ENCODE results near the gene IGF1. TPM values are rescaled to one million over a fixed set of nuclear protein-coding genes. Genes with fewer than 3 reads are reported as not detected.

The IGF1 gene
- total and polyA plus RNA-seq, 10 of the 15 experiments (the other 5 are each of a cell fraction or from before 2014, with no cell fraction given): 2.4 to 9.2 (median 3.5) TPM

DNA sequence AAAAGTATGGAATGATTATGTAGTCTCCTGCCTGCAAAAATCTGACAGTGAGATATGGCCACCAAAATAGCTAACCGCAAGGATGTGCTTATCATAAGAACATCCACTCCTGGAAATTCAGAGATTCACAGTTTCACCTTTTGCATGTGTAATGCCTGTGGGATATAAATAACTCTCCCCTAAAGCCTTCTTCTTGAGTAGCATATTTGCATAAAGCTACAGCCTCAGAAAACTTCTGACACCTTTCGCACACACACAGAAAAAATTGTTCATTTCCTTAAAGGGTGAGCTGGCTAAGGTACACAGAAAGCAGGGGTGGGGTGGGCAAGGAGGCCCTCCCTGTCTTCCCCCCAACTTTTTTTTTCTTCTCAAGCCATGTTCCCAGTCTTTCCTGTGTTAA lies 3.1 kb upstream of the IGF1 start:
- ChIA-PET SMC1A (ENCODE audit: uncharacterized antibody, unreplicated experiment) (interaction anchor here (0.6 to 4.9 kb wide), 46 partner anchors 11 to 571 kb away, joined by 3 to 43 read pairs (median 4); partner anchors contain the start of gene WASHC3), POLR2A (interaction anchor here (0.5 to 1.5 kb wide), 8 partner anchors 13 to 659 kb away, joined by 3 to 6 read pairs (median 4); no protein-coding TSS in a partner anchor), RAD21 (ENCODE audit: unreplicated experiment) (interaction anchor here (0.6 to 3.8 kb wide), 31 partner anchors 10 to 565 kb away, joined by 3 to 28 read pairs (median 6); no protein-coding TSS in a partner anchor), CTCF (interaction anchor here (0.6 to 4.5 kb wide), 37 partner anchors 9 to 599 kb away, joined by 3 to 34 read pairs (median 5); no protein-coding TSS in a partner anchor)
- Histone ChIP-seq H3K9ac (ENCODE audit: control insufficient read depth, insufficient read depth, low read length) (peak overlapping the region; percentile 90), H3K4me1 (ENCODE audit: control insufficient read depth, insufficient read depth, low read length) (peaks cover 56% of the 10 kb centered on the region), H4K20me1 (ENCODE audit: control insufficient read depth, insufficient read depth) (no peaks in the 10 kb centered on the region), H3K4me2 (ENCODE audit: control insufficient read depth, insufficient read depth) (peak overlapping the region; percentile 91), H3K4me3 (peak overlapping the region; percentile 48), H3K27ac (ENCODE audit: control insufficient read depth, insufficient read depth) (peak overlapping the region; percentile 100), H3K9me3 (replicated peaks; ENCODE audit: control insufficient read depth, insufficient read depth, low read length) (peaks cover 3% of the 10 kb centered on the region), H2AFZ (ENCODE audit: control insufficient read depth, low read depth, low read length) (peak overlapping the region; percentile 64; the same call in 1 of the 2 replicates), H3K79me2 (ENCODE audit: control insufficient read depth, insufficient read depth, low read length) (peaks cover 2% of the 10 kb centered on the region; the same call in 1 of the 2 replicates), H3K36me3 (ENCODE audit: control insufficient read depth in 2 of 2, insufficient read depth in 2 of 2, low read length in 1 of 2) (no peaks in the 10 kb centered on the region), H3K27me3 (replicated peaks in 1 of 2; ENCODE audit: control insufficient read depth in 2 of 2, insufficient read depth in 2 of 2, low read length in 1 of 2) (no peaks in the 10 kb centered on the region)
- intact Hi-C loops (cut with micrococcal nuclease; ENCODE audit: unreplicated experiment) (loop anchor here (5.0 kb wide), 3 partner anchors 361 to 566 kb away; partner anchors contain the start of genes NUP37 and PARPBP), in situ Hi-C loops (cut with MboI) (loop anchor here (5.0 kb wide), 1 partner anchor 551 kb away; no protein-coding TSS in a partner anchor)
- DNase-seq (ENCODE audit: low read depth, low spot score) (peak; percentile 72), FAIRE-seq (no peak), ATAC-seq (peak; percentile 72)
- 13% methylated on average over 2 of the region's 2 CpGs for WGBS (ENCODE audit: insufficient coverage, insufficient replicate concordance, low lambda C conversion rate, missing lambda C conversion rate)
- no TSS peak for BruUV-seq (replicated peaks)
- TF ChIP-seq JUNB (IDR thresholded peaks at IDR 0.05) (peak; percentile 44), RELA (IDR thresholded peaks at IDR 0.05; ENCODE audit: borderline replicate concordance, partially characterized antibody) (no peak), GATAD2B (conservative IDR thresholded peaks at IDR 0.05; ENCODE audit: low read depth) (0 out of 2 replicates have a peak, but pooled peaks have one; percentile 12), BMI1 (IDR thresholded peaks at IDR 0.05; ENCODE audit: borderline replicate concordance) (no peak), MTA2 (IDR thresholded peaks at IDR 0.05; ENCODE audit: low read depth) (peak; percentile 51; the same call in 1 of the 2 replicates), EED (IDR thresholded peaks at IDR 0.05; ENCODE audit: low read depth) (peak; percentile 77), ZNF217 (IDR thresholded peaks at IDR 0.05) (peak; percentile 67), NBN (IDR thresholded peaks at IDR 0.05) (0 out of 2 replicates have a peak, but pooled peaks have one; percentile 37), POLR2A (IDR thresholded peaks at IDR 0.05; ENCODE audit: low read depth, low read length) (peak; percentile 75), SRF (IDR thresholded peaks at IDR 0.05; ENCODE audit: low read depth in 2 of 2, low read length in 2 of 2) (peak in 1 of 2 experiments; percentile 62; a peak in 1 of 4 replicates), TBL1XR1 (IDR thresholded peaks at IDR 0.05; ENCODE audit: low read depth, low read length) (no peak), CHD2 (IDR thresholded peaks at IDR 0.05; ENCODE audit: borderline replicate concordance, low read depth, low read length) (no peak; the same call in 1 of the 2 replicates), IRF4 (IDR thresholded peaks at IDR 0.05; ENCODE audit: low read depth, low read length) (no peak), SMAD1 (IDR thresholded peaks at IDR 0.05; ENCODE audit: low read depth, partially characterized antibody) (no peak), POU2F2 (IDR thresholded peaks at IDR 0.05; ENCODE audit: borderline replicate concordance, low read depth, low read length) (peak; percentile 96; the same call in 2 of the 3 replicates), TARDBP (IDR thresholded peaks at IDR 0.05; ENCODE audit: borderline replicate concordance) (no peak)
- TF ChIP-seq, protein P1, sequence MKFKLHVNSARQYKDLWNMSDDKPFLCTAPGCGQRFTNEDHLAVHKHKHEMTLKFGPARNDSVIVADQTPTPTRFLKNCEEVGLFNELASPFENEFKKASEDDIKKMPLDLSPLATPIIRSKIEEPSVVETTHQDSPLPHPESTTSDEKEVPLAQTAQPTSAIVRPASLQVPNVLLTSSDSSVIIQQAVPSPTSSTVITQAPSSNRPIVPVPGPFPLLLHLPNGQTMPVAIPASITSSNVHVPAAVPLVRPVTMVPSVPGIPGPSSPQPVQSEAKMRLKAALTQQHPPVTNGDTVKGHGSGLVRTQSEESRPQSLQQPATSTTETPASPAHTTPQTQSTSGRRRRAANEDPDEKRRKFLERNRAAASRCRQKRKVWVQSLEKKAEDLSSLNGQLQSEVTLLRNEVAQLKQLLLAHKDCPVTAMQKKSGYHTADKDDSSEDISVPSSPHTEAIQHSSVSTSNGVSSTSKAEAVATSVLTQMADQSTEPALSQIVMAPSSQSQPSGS (IDR thresholded peaks at IDR 0.05; ENCODE audit: low read length): peak; percentile 85
- TF ChIP-seq, protein P2, sequence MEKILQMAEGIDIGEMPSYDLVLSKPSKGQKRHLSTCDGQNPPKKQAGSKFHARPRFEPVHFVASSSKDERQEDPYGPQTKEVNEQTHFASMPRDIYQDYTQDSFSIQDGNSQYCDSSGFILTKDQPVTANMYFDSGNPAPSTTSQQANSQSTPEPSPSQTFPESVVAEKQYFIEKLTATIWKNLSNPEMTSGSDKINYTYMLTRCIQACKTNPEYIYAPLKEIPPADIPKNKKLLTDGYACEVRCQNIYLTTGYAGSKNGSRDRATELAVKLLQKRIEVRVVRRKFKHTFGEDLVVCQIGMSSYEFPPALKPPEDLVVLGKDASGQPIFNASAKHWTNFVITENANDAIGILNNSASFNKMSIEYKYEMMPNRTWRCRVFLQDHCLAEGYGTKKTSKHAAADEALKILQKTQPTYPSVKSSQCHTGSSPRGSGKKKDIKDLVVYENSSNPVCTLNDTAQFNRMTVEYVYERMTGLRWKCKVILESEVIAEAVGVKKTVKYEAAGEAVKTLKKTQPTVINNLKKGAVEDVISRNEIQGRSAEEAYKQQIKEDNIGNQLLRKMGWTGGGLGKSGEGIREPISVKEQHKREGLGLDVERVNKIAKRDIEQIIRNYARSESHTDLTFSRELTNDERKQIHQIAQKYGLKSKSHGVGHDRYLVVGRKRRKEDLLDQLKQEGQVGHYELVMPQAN (conservative IDR thresholded peaks at IDR 0.05): no peak
- TF ChIP-seq, protein P3, sequence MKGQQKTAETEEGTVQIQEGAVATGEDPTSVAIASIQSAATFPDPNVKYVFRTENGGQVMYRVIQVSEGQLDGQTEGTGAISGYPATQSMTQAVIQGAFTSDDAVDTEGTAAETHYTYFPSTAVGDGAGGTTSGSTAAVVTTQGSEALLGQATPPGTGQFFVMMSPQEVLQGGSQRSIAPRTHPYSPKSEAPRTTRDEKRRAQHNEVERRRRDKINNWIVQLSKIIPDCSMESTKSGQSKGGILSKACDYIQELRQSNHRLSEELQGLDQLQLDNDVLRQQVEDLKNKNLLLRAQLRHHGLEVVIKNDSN (IDR thresholded peaks at IDR 0.05; ENCODE audit: borderline replicate concordance, extremely low read length, insufficient read depth, low read depth, low read length): no peak
- TF ChIP-seq, protein P4, sequence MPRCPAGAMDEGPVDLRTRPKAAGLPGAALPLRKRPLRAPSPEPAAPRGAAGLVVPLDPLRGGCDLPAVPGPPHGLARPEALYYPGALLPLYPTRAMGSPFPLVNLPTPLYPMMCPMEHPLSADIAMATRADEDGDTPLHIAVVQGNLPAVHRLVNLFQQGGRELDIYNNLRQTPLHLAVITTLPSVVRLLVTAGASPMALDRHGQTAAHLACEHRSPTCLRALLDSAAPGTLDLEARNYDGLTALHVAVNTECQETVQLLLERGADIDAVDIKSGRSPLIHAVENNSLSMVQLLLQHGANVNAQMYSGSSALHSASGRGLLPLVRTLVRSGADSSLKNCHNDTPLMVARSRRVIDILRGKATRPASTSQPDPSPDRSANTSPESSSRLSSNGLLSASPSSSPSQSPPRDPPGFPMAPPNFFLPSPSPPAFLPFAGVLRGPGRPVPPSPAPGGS (IDR thresholded peaks at IDR 0.05; ENCODE audit: borderline replicate concordance, insufficient read depth, low read depth, low read length, poor library complexity, severe bottlenecking): peak; percentile 6
